Measurements from ENCODE around the gene SMAD4. TPM values are rescaled to one million over a fixed set of nuclear protein-coding genes. Genes with fewer than 3 reads are reported as not detected.

SMAD4 gene
- polyA plus RNA-seq, 1 donor (not counting 4 experiments of a cell fraction or from before 2014, with no cell fraction given) = 68.2 TPM

GRCh38 chr18:51069885-51070284, 39.9 kb downstream of the SMAD4 start:
- dilution Hi-C loops (cut with MboI; ENCODE audit: extremely low pct_ligation_motif_present, low sequenced_read_pairs) = no loop called here
- peak overlapping the region; percentile 48 for H3K27ac ChIP-seq (ENCODE audit: control insufficient read depth, insufficient read depth, low read length)
- H3K79me2 ChIP-seq (ENCODE audit: control insufficient read depth, insufficient read depth, low read length) = peaks cover 26% of the 10 kb centered on the region
- H3K9me1 ChIP-seq (ENCODE audit: control insufficient read depth, extremely low read depth, insufficient read depth, low read length) = peaks cover 2% of the 10 kb centered on the region
- peaks cover 1 to 10% of the 10 kb centered on the region in 2 experiments for H3K36me3 ChIP-seq (ENCODE audit: control insufficient read depth in 2 of 2, extremely low read depth in 1 of 2, insufficient read depth in 2 of 2, low read length in 2 of 2)
- H3K9me3 ChIP-seq (ENCODE audit: control insufficient read depth, low read depth, low read length) = no peaks in the 10 kb centered on the region
- TF ChIP-seq CTCF (optimal IDR thresholded peaks at IDR 0.05 in 1 of 3, IDR thresholded peaks at IDR 0.05 in 1 of 3, conservative IDR thresholded peaks at IDR 0.05 in 1 of 3; ENCODE audit: extremely low read depth in 1 of 3, insufficient read depth in 2 of 3, low read length in 3 of 3) = no peak
- no peak for TF ChIP-seq EZH2 (IDR thresholded peaks at IDR 0.05; ENCODE audit: low read length)
- H3K9ac ChIP-seq (ENCODE audit: control insufficient read depth, extremely low read depth, insufficient read depth, low read length) = no peak overlapping the region
- H3K4me3 ChIP-seq (ENCODE audit: control insufficient read depth in 2 of 3, extremely low read depth in 1 of 3, insufficient read depth in 2 of 3, low read depth in 1 of 3, low read length in 3 of 3) = peak overlapping the region in 1 of 3 experiments; percentile 5
- DNase-seq (ENCODE audit: low read depth, low spot score) (no peak), FAIRE-seq (no peak)
- H3K4me1 ChIP-seq (ENCODE audit: control insufficient read depth, extremely low read depth, insufficient read depth, low read length) = peaks cover 27% of the 10 kb centered on the region
- H4K20me1 ChIP-seq (ENCODE audit: control insufficient read depth, extremely low read depth, insufficient read depth, low read length) = no peaks in the 10 kb centered on the region
- H3K4me2 ChIP-seq (ENCODE audit: control insufficient read depth, extremely low read depth, insufficient read depth, low read depth, low read length) = peak overlapping the region; percentile 25
- H2AFZ ChIP-seq (ENCODE audit: control insufficient read depth, low read length) = no peak overlapping the region
- H3K27me3 ChIP-seq (ENCODE audit: control insufficient read depth, extremely low read depth, insufficient read depth, low read length) = no peaks in the 10 kb centered on the region

- H3K9me3 ChIP-seq (ENCODE audit: control insufficient read depth, low read depth, low read length) = no peaks in the 10 kb centered on the region
- H3K36me3 ChIP-seq (ENCODE audit: control insufficient read depth in 2 of 2, extremely low read depth in 1 of 2, insufficient read depth in 2 of 2, low read length in 2 of 2) = peaks cover 0 to 6% of the 10 kb centered on the region in 2 experiments
- H2AFZ ChIP-seq (ENCODE audit: control insufficient read depth, low read length) = no peak overlapping the region
- H3K9me1 ChIP-seq (ENCODE audit: control insufficient read depth, extremely low read depth, insufficient read depth, low read length) = peaks cover 2% of the 10 kb centered on the region
- peaks cover 27% of the 10 kb centered on the region for H3K4me1 ChIP-seq (ENCODE audit: control insufficient read depth, extremely low read depth, insufficient read depth, low read length)
- H3K27ac ChIP-seq (ENCODE audit: control insufficient read depth, insufficient read depth, low read length) = peak overlapping the region; percentile 48
- H3K4me2 ChIP-seq (ENCODE audit: control insufficient read depth, extremely low read depth, insufficient read depth, low read depth, low read length) = no peak overlapping the region
- no peaks in the 10 kb centered on the region for H3K27me3 ChIP-seq (ENCODE audit: control insufficient read depth, extremely low read depth, insufficient read depth, low read length)
- no peak overlapping the region for H3K4me3 ChIP-seq (ENCODE audit: control insufficient read depth in 2 of 3, extremely low read depth in 1 of 3, insufficient read depth in 2 of 3, low read depth in 1 of 3, low read length in 3 of 3)
- no peaks in the 10 kb centered on the region for H4K20me1 ChIP-seq (ENCODE audit: control insufficient read depth, extremely low read depth, insufficient read depth, low read length)
- no peak overlapping the region for H3K9ac ChIP-seq (ENCODE audit: control insufficient read depth, extremely low read depth, insufficient read depth, low read length)
- dilution Hi-C loops (cut with MboI; ENCODE audit: extremely low pct_ligation_motif_present, low sequenced_read_pairs) = no loop called here
- no peak for DNase-seq (ENCODE audit: low read depth, low spot score)
- H3K79me2 ChIP-seq (ENCODE audit: control insufficient read depth, insufficient read depth, low read length) = peaks cover 27% of the 10 kb centered on the region
- TF ChIP-seq CTCF (optimal IDR thresholded peaks at IDR 0.05 in 1 of 3, IDR thresholded peaks at IDR 0.05 in 1 of 3, conservative IDR thresholded peaks at IDR 0.05 in 1 of 3; ENCODE audit: extremely low read depth in 1 of 3, insufficient read depth in 2 of 3, low read length in 3 of 3) (no peak), EZH2 (IDR thresholded peaks at IDR 0.05; ENCODE audit: low read length) (no peak)
- peak; percentile 87 for FAIRE-seq
Measured at GRCh38 chr18:51070545-51070944, 40.5 kb downstream of the SMAD4 start.
